MCF 10A (cell line): ENCODE data around the gene SLC4A8. TPM values are rescaled to one million over a fixed set of nuclear protein-coding genes. Genes with fewer than 3 reads are reported as not detected.

ENCODE experiments used
- BruUV-seq: library from RNA; stranded (reverse); fragments of 400-500 nt; replicated peaks from 2 replicates; lab custom pipeline; 2021; lab: Mats Ljungman, UMichigan
- CTCF ChIA-PET: fragments of 300-600 bp; sonication (Branson Sonifier 250); formaldehyde crosslinking; extraction: SDS; loops from one replicate; lab custom pipeline; 2021; ENCODE audit warnings: antibody characterized with exemption, inconsistent platforms; lab: Yijun Ruan, JAX
- POLR2A ChIA-PET: fragments of 300-600, 350-650 bp; sonication (Branson Sonifier 250); formaldehyde crosslinking; extraction: SDS; loops from one replicate; lab custom pipeline; 2020; ENCODE audit warnings: antibody characterized with exemption, inconsistent platforms; lab: Yijun Ruan, JAX
- DNase-seq: peaks from one replicate; pipeline ENCODE4 v3.0.0-alpha.2; 2018; ENCODE audit not compliant: unreplicated experiment
- H3K27ac Mint-ChIP-seq: one replicate; pipeline ENCODE4 v1.8.0; 2022; ENCODE audit warnings: mild to moderate bottlenecking, low read depth, mixed read lengths; ENCODE audit not compliant: unreplicated experiment
- H3K27me3 Mint-ChIP-seq: one replicate; pipeline ENCODE4 v1.8.0; 2022; ENCODE audit warnings: mixed read lengths; ENCODE audit not compliant: insufficient read depth, unreplicated experiment
- H3K36me3 Mint-ChIP-seq: one replicate; pipeline ENCODE4 v1.8.0; 2022; ENCODE audit warnings: mild to moderate bottlenecking, moderate library complexity, mixed read lengths; ENCODE audit not compliant: insufficient read depth, unreplicated experiment
- H3K4me1 Mint-ChIP-seq: one replicate; pipeline ENCODE4 v1.8.0; 2022; ENCODE audit warnings: mixed read lengths; ENCODE audit not compliant: insufficient read depth, unreplicated experiment
- H3K4me3 Mint-ChIP-seq: one replicate; pipeline ENCODE4 v1.8.0; 2022; ENCODE audit warnings: mild to moderate bottlenecking, moderate library complexity, mixed read lengths; ENCODE audit not compliant: unreplicated experiment
- H3K9me3 Mint-ChIP-seq: one replicate; pipeline ENCODE4 v1.8.0; 2022; ENCODE audit warnings: mixed read lengths; ENCODE audit not compliant: unreplicated experiment
- CTCF ChIP-seq: fragments of 200-600 bp; IDR thresholded peaks from one replicate; pipeline ENCODE4 v1.8.0; 2022; ENCODE audit warnings: antibody characterized with exemption, mild to moderate bottlenecking; ENCODE audit not compliant: unreplicated experiment
- intact Hi-C: fragments of 100-400 bp; cut with micrococcal nuclease; formaldehyde crosslinking; loops from 2 replicates; pipeline ENCODE4 v1.14.1; 2022
- total RNA-seq: library from RNA; stranded (reverse); gene quantifications from 2 replicates; pipeline ENCODE4 v1.2.3, GENCODE V29; 2022

The SLC4A8 gene
- total RNA-seq, 1 experiment from 2014 or later = 1.1 TPM

GRCh38 chr12:51404627-51405026 lies 20.0 kb upstream of the SLC4A8 start:
- POLR2A ChIA-PET = no interaction called here
- Mint-ChIP-seq H3K36me3 (no peaks in the 10 kb centered on the region), H3K4me1 (no peaks in the 10 kb centered on the region), H3K9me3 (no peaks in the 10 kb centered on the region), H3K27ac (no peak overlapping the region), H3K4me3 (no peak overlapping the region), H3K27me3 (no peaks in the 10 kb centered on the region)
- BruUV-seq = no TSS peak
- CTCF ChIA-PET = interaction anchor here (0.6 to 0.8 kb wide), 2 partner anchors 127 to 166 kb away, joined by 3 to 4 read pairs; partner anchors contain the start of gene DAZAP2
- DNase-seq = no peak
- intact Hi-C loops = no loop called here
- TF ChIP-seq CTCF = no peak

GRCh38 chr12:51405801-51406207 lies 18.8 kb upstream of the SLC4A8 start:
- CTCF ChIA-PET = interaction anchor here (0.6 kb wide), 1 partner anchor 14 kb away, joined by 3 read pairs; the partner anchor contains the start of gene GALNT6
- H3K9me3 Mint-ChIP-seq = no peaks in the 10 kb centered on the region

DNA sequence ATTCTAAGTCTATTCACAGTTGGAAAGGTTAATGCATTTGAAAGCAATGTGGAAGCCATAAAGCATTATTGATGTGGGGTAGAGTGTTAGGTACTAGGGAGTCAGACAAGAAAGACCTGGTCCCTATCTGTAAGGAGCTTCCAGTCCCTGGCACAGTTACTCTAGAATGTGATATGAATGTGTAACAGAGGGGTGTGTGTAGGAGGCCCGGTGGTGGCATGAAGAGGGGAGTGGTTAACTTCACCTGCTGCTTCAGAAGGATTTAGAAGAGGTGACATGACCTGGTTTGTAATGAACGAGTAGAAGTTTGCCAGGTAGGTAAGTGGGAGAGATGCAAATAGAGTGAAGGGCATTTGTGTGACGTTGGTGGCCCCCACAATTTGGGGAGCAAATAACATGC lies 18.3 kb upstream of the SLC4A8 start:
- Mint-ChIP-seq H3K9me3 (no peaks in the 10 kb centered on the region), H3K4me1 (no peaks in the 10 kb centered on the region), H3K27ac (no peak overlapping the region), H3K4me3 (no peak overlapping the region), H3K36me3 (no peaks in the 10 kb centered on the region), H3K27me3 (no peaks in the 10 kb centered on the region)
- no TSS peak for BruUV-seq
- no peak for DNase-seq
- no peak for TF ChIP-seq CTCF
- intact Hi-C loops = no loop called here
- ChIA-PET POLR2A (no interaction called here), CTCF (interaction anchor here (0.6 kb wide), 1 partner anchor 15 kb away, joined by 3 read pairs; the partner anchor contains the start of gene GALNT6)

More at GRCh38 chr12:51405801-51406207, 18.8 kb upstream of the SLC4A8 start:
- intact Hi-C loops = no loop called here
- no peak for TF ChIP-seq CTCF
- POLR2A ChIA-PET = no interaction called here
- H3K36me3 Mint-ChIP-seq = no peaks in the 10 kb centered on the region
- no peaks in the 10 kb centered on the region for H3K27me3 Mint-ChIP-seq
- no peaks in the 10 kb centered on the region for H3K4me1 Mint-ChIP-seq
- BruUV-seq = no TSS peak
- H3K4me3 Mint-ChIP-seq = no peak overlapping the region
- H3K27ac Mint-ChIP-seq = no peak overlapping the region
- no peak for DNase-seq

GRCh38 chr12:51406859-51407258 lies 17.8 kb upstream of the SLC4A8 start:
- no peak for TF ChIP-seq CTCF
- ChIA-PET POLR2A (no interaction called here), CTCF (interaction anchor here (0.7 kb wide), 1 partner anchor 35 kb away, joined by 3 read pairs; no protein-coding TSS in a partner anchor)
- intact Hi-C loops = no loop called here
- DNase-seq = no peak
- no peaks in the 10 kb centered on the region for H3K27me3 Mint-ChIP-seq
- no TSS peak for BruUV-seq
- H3K4me1 Mint-ChIP-seq = no peaks in the 10 kb centered on the region
- H3K36me3 Mint-ChIP-seq = no peaks in the 10 kb centered on the region
- H3K9me3 Mint-ChIP-seq = no peaks in the 10 kb centered on the region
- no peak overlapping the region for H3K4me3 Mint-ChIP-seq
- no peak overlapping the region for H3K27ac Mint-ChIP-seq
